ENCODE results near the gene BLTP2.
A peak's percentile ranks its signal among the peaks of the same experiment; 100 is the strongest.

BLTP2 gene

GRCh38 chr17:28598799-28599310 lies 46.1 kb downstream of the BLTP2 start, which contains the start of gene SPAG5:
TSS of gene SPAG5 (minus strand) at chr17:28599025. CDS start at chr17:28598946, 79 bp downstream.
- DNase-seq (ENCODE audit: low read depth) = peak; percentile 83

GRCh38 chr17:28598389-28598788 lies 46.6 kb downstream of the BLTP2 start:
- no peak for DNase-seq (ENCODE audit: low read depth)

- DNase-seq (ENCODE audit: low read depth) = no peak
Observed at GRCh38 chr17:28597606-28598383, 47.2 kb downstream of the BLTP2 start.
